Epithelial cell of proximal tubule (primary cell): ENCODE results near the gene CUL1. TPM values are rescaled to one million over a fixed set of nuclear protein-coding genes. Genes with fewer than 3 reads are reported as not detected.

ENCODE experiments used
- DNase-seq: peaks from one replicate; pipeline ENCODE4 v3.0.0-alpha.2; 2011; ENCODE audit warnings: low read depth
- H3K4me3 ChIP-seq: 2 replicates; pipeline ENCODE4 v1.5.1; 2011; ENCODE audit warnings: low read depth, mild to moderate bottlenecking, low read length
- total RNA-seq: library from RNA; depleted of rRNA; stranded (reverse); fragments of >200 nt; gene quantifications from 2 replicates; pipeline ENCODE4 v1.2.3, GENCODE V29; 2015
- TF ChIP-seq, protein P1 (sequence below): conservative IDR thresholded peaks from 2 replicates; pipeline ENCODE4 v1.5.1; 2012; ENCODE audit warnings: low read depth, mild to moderate bottlenecking, low read length

Gene CUL1
- total RNA-seq, 1 donor from 2014 or later: 32.5 TPM

DNA sequence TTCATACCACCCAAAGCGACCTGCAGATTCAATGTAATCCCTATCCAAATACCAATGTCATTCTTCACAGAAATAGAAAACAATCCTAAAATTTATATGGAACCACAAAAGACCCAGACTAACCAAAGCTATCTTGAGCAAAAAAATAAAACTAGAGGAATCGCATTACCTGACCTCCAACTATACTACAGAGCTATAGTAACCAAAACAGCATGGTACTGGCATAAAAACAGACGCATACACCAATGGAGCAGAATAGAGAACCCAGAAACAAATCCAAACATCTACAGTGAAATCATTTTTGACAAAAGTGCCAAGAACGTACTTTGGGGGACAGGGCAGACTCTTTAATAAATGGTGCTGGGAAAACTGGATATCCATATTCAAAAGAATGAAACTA, 16.9 kb upstream of the CUL1 start:
- H3K4me3 ChIP-seq: no peak overlapping the region
- TF ChIP-seq, protein P1, sequence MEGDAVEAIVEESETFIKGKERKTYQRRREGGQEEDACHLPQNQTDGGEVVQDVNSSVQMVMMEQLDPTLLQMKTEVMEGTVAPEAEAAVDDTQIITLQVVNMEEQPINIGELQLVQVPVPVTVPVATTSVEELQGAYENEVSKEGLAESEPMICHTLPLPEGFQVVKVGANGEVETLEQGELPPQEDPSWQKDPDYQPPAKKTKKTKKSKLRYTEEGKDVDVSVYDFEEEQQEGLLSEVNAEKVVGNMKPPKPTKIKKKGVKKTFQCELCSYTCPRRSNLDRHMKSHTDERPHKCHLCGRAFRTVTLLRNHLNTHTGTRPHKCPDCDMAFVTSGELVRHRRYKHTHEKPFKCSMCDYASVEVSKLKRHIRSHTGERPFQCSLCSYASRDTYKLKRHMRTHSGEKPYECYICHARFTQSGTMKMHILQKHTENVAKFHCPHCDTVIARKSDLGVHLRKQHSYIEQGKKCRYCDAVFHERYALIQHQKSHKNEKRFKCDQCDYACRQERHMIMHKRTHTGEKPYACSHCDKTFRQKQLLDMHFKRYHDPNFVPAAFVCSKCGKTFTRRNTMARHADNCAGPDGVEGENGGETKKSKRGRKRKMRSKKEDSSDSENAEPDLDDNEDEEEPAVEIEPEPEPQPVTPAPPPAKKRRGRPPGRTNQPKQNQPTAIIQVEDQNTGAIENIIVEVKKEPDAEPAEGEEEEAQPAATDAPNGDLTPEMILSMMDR: no peak
- no peak for DNase-seq

DNA sequence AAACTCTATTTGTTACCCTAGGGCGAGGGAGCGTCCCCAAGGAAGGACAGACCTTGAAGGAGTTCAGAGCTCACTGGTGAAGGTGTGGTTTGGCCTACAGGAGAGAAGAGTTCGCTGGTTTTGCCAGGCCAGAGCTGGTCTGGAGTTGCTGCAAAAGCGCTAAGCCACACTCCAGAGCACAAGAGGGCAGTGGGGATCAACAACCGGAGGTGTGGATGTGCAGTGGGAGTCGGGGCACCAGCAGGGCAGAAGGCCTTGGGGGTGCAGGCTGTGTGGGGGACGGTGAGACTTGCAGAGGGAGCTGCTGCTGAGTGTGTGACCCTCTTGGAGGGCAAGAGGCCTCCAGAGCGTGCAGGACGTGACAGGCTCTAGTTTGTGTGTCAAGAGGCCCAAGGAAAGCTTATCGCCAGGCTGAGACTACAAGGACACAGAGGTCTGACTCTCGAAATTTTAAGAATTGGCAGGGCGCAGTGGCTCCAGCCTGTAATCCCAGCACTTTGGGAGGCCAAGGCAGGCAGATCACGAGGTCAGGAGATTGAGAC, 14.3 kb upstream of the CUL1 start:
- TF ChIP-seq, protein P1: no peak
- no peak for DNase-seq
- no peak overlapping the region for H3K4me3 ChIP-seq

DNA sequence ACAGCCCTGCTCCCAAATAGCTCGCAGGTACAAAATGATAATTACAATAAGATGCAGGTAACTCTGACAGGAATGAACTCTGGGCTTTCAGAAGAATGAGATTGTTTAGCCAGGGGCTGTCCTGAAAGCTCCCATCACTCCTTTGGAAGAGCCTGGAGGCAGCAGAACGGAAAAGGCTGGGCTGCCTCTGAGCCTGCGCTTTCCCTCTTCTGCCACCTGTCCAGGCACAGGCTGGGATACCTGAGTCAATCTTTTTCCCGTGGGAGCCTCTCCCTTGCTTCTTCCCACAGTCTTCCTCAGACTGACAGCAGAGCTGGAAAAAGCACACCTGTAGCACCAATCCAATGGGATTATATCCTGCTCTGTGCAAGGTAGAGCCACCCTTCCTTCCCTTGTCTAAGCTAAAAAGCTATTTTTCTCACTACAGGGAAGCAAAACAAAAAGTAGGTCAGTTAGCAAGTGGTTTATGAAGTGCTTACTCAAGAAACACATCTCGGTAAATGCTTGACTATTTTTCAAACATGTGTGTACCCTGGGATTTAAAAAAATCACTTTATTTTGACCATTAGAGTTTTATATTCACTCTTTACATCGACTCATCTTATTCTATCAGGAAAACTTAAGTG, 12.3 kb upstream of the CUL1 start:
- H3K4me3 ChIP-seq: no peak overlapping the region
- DNase-seq: no peak
- TF ChIP-seq, protein P1: no peak

DNA sequence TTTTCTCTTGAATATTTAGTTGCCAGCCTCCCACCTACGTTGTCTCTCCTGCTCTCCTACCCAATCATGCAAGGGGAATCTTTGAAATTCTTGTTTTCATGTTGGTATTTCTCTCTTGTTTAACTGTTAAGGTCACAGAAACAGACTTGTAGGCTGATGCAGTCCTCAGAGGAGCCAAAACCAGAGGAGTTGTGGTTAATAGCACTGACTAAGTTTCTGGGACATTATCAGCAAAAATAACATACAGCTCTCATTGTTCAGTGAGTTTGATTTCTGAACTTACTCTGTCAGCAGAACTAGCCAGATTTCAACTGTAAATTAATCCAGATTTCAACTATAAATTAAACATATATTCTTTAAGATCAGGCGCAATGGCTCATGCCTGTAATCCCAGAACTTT, 11.1 kb upstream of the CUL1 start:
- no peak for DNase-seq
- TF ChIP-seq, protein P1: no peak
- H3K4me3 ChIP-seq: no peak overlapping the region

DNA sequence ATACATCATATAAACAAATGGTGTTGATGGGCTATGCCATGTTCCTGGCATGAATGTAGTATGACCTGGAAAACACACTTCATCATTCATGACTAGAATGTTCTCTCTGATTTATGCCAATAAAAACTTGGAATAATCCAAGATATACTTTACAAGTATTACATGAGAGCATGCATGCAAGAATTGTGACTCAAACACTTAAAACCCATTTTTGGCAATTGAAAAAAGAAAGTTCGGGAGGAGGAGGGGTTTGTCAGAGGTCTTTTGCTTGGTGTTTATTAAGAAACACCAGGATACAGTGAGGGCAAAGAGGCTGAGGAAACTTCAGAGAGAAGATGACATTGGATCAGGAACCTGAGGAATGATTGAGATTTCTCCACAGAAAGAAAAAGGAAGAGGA, 10.2 kb upstream of the CUL1 start:
- TF ChIP-seq, protein P1: no peak
- DNase-seq: no peak
- no peak overlapping the region for H3K4me3 ChIP-seq

DNA sequence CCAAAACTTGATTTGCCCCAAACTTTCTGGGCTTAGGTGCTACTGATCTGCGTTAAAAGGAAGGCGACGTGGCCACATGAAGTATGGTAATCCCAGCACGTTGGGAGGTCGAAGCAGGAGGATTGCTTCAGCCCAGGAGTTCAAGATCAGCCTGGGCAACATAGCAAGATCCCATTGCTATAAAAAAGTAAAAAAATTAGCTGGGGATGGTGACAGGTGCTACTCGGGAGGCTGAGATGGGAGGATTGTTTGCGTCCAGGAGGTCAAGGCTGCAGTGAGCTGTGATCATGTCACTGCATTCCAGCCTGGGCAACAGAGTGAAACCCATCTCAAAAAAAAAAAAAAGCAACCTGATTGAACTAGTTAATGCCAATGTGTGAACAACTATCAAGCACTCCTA, 5.1 kb upstream of the CUL1 start:
- H3K4me3 ChIP-seq: no peak overlapping the region
- TF ChIP-seq, protein P1: no peak
- DNase-seq: no peak

DNA sequence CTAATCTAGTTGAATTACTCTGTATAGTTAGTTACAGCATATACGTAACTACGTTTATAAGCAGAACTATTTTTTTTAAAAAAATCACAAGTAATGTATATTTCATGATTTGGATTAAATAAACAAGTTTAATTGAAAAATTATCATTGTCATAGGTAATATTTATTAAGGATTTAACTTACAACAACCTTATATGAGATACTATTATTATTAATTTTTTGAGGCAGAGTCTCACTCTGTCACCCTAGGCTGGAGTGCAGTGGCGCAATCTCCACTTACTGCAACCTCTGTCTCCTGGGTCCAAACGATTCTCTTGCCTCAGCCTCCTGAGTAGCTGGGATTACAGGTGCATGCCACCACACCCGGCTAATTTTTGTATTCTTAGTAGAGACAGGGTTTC, 4.1 kb upstream of the CUL1 start:
- H3K4me3 ChIP-seq: no peak overlapping the region
- no peak for DNase-seq
- TF ChIP-seq, protein P1: no peak
